GM19372 (cell line): ENCODE results near the gene CTLA4.

Experiments used
- ATAC-seq: cut with Tn5 transposase; IDR thresholded peaks from one replicate; pipeline ENCODE4 v1.9.1; 2021; ENCODE audit warnings: mild to moderate bottlenecking, low read depth, moderate library complexity; ENCODE audit not compliant: unreplicated experiment

The CTLA4 gene

DNA sequence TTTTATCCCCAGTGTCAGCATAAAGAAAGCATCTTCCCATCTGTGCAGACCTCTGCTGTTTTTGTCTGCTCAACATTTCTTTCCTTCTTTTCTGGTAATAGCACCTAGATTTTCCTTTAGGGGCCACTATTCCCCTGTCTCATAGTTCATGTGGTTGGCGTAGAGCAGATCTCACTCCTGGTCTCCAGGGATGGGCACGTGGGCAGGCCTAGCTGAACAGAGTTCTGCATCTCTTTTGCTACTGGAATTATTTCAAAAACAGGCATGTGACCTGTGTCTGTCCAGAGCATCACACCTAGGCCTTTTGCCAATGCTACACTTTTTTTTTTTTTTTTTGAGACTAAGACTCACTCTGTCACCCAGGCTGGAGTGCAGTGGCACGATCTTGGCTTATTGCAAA, 51.3 kb downstream of the CTLA4 start:
- no peak for ATAC-seq
